Measurements from ENCODE around the gene LY6G6D. TPM values are rescaled to one million over a fixed set of nuclear protein-coding genes. Genes with fewer than 3 reads are reported as not detected.
A peak's percentile ranks its signal among the peaks of the same experiment; 100 is the strongest.

Gene LY6G6D
- total RNA-seq, 1 donor from 2014 or later: 1.5 TPM

DNA sequence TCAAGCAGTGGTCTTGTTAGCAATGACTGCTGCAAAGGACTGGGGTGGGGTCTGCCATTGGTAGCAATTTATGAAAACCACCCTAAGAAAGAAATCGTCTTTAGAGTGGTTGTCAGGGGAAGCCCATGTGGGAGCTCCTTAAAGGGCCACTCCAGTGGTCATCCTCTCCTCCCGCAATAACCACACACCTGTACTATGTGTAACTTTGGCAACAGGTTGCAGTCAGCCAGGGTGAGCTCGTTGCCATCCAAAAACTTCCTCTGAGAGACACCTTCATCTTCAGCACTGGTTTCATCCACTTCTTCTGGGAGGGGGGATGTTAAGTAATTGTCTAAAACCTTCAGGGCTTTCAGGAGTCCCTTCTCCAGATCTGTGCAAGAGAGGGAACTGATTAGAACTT, 16.9 kb downstream of the LY6G6D start:
- peaks cover 34% of the 10 kb centered on the region for H3K36me3 Mint-ChIP-seq
- no peaks in the 10 kb centered on the region for H3K27me3 Mint-ChIP-seq
- no peak for DNase-seq (ENCODE audit: extremely low spot score, unreplicated experiment)
- peak overlapping the region; percentile 58 for H3K4me3 Mint-ChIP-seq
- H3K9me3 Mint-ChIP-seq: no peaks in the 10 kb centered on the region
- peaks cover 25% of the 10 kb centered on the region for H3K4me1 Mint-ChIP-seq (ENCODE audit: unreplicated experiment)
- TF ChIP-seq, protein P1, sequence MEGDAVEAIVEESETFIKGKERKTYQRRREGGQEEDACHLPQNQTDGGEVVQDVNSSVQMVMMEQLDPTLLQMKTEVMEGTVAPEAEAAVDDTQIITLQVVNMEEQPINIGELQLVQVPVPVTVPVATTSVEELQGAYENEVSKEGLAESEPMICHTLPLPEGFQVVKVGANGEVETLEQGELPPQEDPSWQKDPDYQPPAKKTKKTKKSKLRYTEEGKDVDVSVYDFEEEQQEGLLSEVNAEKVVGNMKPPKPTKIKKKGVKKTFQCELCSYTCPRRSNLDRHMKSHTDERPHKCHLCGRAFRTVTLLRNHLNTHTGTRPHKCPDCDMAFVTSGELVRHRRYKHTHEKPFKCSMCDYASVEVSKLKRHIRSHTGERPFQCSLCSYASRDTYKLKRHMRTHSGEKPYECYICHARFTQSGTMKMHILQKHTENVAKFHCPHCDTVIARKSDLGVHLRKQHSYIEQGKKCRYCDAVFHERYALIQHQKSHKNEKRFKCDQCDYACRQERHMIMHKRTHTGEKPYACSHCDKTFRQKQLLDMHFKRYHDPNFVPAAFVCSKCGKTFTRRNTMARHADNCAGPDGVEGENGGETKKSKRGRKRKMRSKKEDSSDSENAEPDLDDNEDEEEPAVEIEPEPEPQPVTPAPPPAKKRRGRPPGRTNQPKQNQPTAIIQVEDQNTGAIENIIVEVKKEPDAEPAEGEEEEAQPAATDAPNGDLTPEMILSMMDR (conservative IDR thresholded peaks at IDR 0.05): no peak
- H3K27ac Mint-ChIP-seq: no peak overlapping the region

GRCh38 chr6:31733734-31734133, 18.6 kb downstream of the LY6G6D start:
- Mint-ChIP-seq H3K36me3 (peaks cover 29% of the 10 kb centered on the region), H3K4me3 (peak overlapping the region; percentile 98), H3K27me3 (no peaks in the 10 kb centered on the region), H3K9me3 (no peaks in the 10 kb centered on the region), H3K4me1 (ENCODE audit: unreplicated experiment) (peaks cover 39% of the 10 kb centered on the region), H3K27ac (peak overlapping the region; percentile 56)
- no peak for DNase-seq (ENCODE audit: extremely low spot score, unreplicated experiment)
- TF ChIP-seq, protein P1 (conservative IDR thresholded peaks at IDR 0.05): no peak

DNA sequence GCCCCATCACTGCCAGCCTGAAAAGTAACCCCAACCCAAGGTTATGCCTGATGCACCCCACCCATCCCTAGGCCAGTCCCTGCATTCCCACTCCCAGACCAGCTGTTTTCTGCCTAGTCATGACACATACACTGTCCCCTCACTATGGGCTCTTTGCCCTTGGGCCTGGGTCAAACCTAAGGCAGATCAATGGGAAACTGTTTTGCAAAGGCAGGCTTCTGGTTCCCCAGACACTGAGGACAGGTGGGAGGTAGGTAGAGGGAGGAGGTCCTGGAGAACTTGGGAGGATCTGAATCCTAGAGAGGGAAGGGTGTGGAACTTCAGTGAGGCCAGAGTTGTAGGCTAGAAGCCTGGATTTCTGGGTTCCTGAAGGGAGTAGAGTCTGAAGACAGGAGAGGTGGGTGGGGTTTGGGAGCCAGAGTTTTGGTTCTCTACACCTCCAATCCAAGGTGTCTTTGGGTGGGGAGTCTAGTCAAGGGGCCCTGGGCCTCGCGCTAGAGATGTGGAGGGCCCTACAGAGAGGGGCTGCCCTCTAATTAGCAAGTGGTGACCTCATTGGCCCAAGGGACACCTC, 19.2 kb downstream of the LY6G6D start:
- Mint-ChIP-seq H3K9me3 (no peaks in the 10 kb centered on the region), H3K4me3 (peak overlapping the region; percentile 98), H3K27me3 (no peaks in the 10 kb centered on the region), H3K27ac (peak overlapping the region; percentile 99), H3K4me1 (ENCODE audit: unreplicated experiment) (peaks cover 43% of the 10 kb centered on the region), H3K36me3 (peaks cover 29% of the 10 kb centered on the region)
- DNase-seq (ENCODE audit: extremely low spot score, unreplicated experiment): no peak
- TF ChIP-seq, protein P1 (conservative IDR thresholded peaks at IDR 0.05): no peak

DNA sequence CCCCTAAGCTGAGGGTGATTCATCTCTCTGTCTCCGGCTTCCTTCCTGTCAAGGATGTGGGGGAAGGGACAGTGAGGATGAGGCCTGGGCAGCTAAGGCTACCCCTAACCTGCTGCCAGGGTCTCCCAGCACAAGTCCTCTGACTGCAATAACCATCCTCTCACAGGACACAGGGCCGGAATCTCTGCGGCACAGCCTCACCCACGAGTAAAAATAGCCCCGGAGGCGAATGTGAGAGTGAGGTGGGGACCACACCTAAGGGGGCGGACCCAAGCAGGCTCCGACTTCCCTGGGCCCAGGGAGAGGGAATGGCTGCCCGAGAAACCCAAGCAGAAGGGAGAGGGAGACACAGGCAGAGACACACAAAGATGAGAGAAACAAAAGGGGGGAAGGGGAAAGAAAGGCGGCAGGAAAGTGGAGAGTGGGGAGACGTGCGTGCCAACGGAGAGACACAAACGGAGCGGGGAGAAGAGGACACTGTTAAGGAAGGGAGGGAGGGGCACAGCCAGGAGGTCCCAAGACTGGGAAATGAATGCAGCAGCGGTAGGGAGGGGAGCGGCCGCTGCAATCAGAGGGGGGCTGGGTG, 19.8 kb downstream of the LY6G6D start:
- no peak for DNase-seq (ENCODE audit: extremely low spot score, unreplicated experiment)
- Mint-ChIP-seq H3K27ac (peak overlapping the region; percentile 99), H3K4me1 (ENCODE audit: unreplicated experiment) (peaks cover 48% of the 10 kb centered on the region), H3K4me3 (peak overlapping the region; percentile 98), H3K36me3 (peaks cover 29% of the 10 kb centered on the region), H3K27me3 (no peaks in the 10 kb centered on the region), H3K9me3 (no peaks in the 10 kb centered on the region)
- TF ChIP-seq, protein P1 (conservative IDR thresholded peaks at IDR 0.05): no peak

DNA sequence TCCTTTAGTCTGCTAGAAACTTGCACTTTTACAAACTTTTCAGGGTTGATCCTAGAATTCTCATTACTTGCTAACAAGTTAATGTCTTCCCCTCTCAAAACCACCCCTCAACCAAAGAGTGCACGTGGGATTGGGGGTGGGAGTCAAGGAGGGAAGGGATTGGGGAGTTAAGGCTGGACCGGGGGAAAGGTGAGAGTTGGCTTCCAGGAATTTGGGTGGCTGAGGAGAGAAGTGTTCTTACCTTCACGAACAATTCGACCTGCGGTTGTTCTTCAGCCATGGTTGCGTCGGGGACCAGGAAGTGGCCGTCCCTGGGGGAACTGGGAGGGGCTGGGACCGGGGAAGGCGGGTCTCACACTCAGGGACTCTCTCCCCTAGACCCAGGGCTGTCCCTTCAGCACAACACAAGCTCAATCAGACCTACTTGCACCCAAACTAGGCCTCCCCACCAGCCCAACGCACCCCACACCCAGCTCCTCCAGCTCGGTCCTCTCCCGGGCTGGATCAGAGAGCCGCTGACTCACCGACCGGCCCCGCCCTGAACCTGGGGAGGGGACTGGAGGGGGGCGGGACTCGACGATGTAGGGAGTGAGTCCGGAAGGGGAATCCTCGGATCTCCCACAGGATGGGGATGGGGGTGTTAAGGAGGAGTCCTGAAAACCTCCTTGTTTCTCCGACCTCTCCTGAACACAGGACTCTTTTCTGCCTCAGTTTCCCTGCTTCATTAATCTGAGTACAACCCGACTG, 21.0 kb downstream of the LY6G6D start, which contains the start of gene CLIC1:
CLIC1 (minus strand) TSS at position 510 of the 747 bp plus-strand sequence; CDS start at position 280, 230 bp downstream.
- no peaks in the 10 kb centered on the region for H3K9me3 Mint-ChIP-seq
- peak within 1 kb of the TSS; percentile 99 for H3K27ac Mint-ChIP-seq
- TF ChIP-seq, protein P1 (conservative IDR thresholded peaks at IDR 0.05): no peak
- H3K4me1 Mint-ChIP-seq (ENCODE audit: unreplicated experiment): peaks cover 38% of the 10 kb centered on the region
- no peaks in the 10 kb centered on the region for H3K27me3 Mint-ChIP-seq
- peaks cover 24% of the 10 kb centered on the region for H3K36me3 Mint-ChIP-seq
- H3K4me3 Mint-ChIP-seq: peak within 1 kb of the TSS; percentile 98
- no peak for DNase-seq (ENCODE audit: extremely low spot score, unreplicated experiment)

Measured in type B pancreatic cell (in vitro differentiated cells).